ENCODE data around the gene TESPA1. TPM values are rescaled to one million over a fixed set of nuclear protein-coding genes. Genes with fewer than 3 reads are reported as not detected.

The TESPA1 gene
- total RNA-seq, 2 donors from 2014 or later: 86.5 to 95.5 TPM

DNA sequence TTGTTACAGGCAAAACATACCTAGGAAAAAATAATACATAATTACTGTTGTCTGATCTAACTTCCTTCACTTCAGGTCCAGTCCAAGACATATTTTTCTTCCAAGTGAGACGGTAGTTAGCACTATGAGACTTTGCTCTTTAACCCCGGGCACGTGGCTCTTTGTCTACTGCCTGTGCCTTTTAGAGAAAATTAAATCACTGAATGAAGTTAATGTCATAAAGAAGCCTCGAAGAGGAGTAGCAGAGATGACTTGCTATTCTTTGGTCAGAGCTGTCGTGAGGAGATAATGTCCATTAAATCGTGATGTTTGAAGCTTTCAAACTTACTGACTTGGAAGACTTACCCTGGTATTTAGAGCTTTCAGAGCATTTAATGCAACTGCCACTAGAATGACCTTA is 8.7 kb downstream of the TESPA1 start:
- ATAC-seq (replicated peaks in 1 of 2) (no peak), DNase-seq (no peak)
- peak overlapping the region; percentile 48 to 74 for H3K4me3 Mint-ChIP-seq
- no peaks in the 10 kb centered on the region for H3K9me3 Mint-ChIP-seq
- H3K4me1 Mint-ChIP-seq (ENCODE audit: low read depth): peaks cover 84% of the 10 kb centered on the region
- peaks cover 13 to 52% of the 10 kb centered on the region in 2 donors for H3K36me3 Mint-ChIP-seq (ENCODE audit: insufficient read depth in 2 of 2)
- no peaks in the 10 kb centered on the region for H3K27me3 Mint-ChIP-seq (ENCODE audit: low read depth)
- H3K27ac Mint-ChIP-seq: peak overlapping the region; percentile 89

DNA sequence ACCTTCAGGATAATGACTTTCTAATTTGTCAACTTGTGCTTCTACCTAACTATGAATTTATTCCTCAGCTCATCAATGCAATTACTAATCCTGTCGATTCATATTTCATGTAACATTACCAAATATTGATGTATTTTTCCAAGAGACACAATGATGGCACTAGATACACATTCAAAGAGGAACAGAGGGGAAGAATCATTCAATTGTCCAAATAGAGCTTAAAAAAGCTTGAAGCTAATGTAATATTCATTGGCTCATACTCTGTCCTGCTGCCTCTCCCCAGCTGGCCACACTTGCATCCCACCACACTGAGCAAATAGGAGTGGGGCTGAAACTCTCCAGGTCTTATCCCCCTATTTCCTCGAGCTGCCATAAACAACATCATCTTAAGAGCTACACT is 9.3 kb downstream of the TESPA1 start:
- no peak for DNase-seq

DNA sequence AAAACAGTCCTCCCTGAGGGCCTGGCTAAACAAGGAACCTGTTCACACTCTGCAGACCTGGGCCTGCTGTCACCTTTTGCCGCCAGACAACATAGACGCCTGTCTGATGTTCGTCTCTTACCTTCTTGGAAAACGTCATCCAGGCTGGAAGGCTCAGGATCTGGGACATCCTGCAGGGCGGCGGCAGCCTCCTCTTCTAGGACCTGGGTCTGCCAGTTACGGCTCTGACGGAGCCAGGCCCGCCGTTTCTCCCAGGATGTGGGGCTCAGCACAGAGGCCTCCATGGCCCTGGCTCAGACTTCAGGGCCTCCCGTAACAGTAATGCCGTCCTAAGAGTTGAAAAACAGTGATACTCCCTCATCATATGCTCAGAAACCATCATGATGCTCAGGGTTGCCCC is 10.3 kb downstream of the TESPA1 start:
- H3K4me1 Mint-ChIP-seq (ENCODE audit: low read depth): peaks cover 83% of the 10 kb centered on the region

More for the DNA sequence above, 9.3 kb downstream of the TESPA1 start:
- Mint-ChIP-seq H3K9me3 (no peaks in the 10 kb centered on the region), H3K27ac (peak overlapping the region; percentile 80), H3K4me1 (ENCODE audit: low read depth) (peaks cover 85% of the 10 kb centered on the region), H3K36me3 (ENCODE audit: insufficient read depth in 2 of 2) (peaks cover 11 to 53% of the 10 kb centered on the region in 2 donors), H3K27me3 (ENCODE audit: low read depth) (no peaks in the 10 kb centered on the region), H3K4me3 (peak overlapping the region in 1 of 2 donors; percentile 29)
- ATAC-seq (replicated peaks in 1 of 2): no peak

DNA sequence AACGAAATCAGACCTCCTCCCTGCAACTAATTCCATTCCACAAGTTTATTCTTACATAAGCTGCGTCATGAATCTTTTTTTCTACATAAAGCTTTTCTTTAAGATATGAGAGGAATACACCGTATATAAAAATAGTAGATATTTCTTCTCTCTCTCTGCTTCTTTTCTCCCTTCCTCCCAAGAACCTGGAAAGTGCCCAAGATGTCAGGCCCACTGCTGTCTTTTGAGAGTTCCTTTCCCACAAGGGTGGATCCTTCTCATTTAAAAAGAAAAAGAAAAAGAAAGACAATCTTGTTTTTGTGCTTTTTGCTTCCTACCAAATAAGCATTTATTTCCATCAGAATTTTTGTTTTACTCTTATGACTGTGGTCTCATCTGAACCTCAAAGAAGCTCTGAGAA is 11.0 kb downstream of the TESPA1 start:
- H3K27me3 Mint-ChIP-seq (ENCODE audit: low read depth): no peaks in the 10 kb centered on the region
- no peak for ATAC-seq (replicated peaks in 1 of 2)
- peaks cover 78% of the 10 kb centered on the region for H3K4me1 Mint-ChIP-seq (ENCODE audit: low read depth)
- peaks cover 6 to 45% of the 10 kb centered on the region in 2 donors for H3K36me3 Mint-ChIP-seq (ENCODE audit: insufficient read depth in 2 of 2)
- DNase-seq: no peak
- no peaks in the 10 kb centered on the region for H3K9me3 Mint-ChIP-seq
- H3K4me3 Mint-ChIP-seq: no peak overlapping the region
- H3K27ac Mint-ChIP-seq: peak overlapping the region; percentile 87

More for the DNA sequence above, 10.3 kb downstream of the TESPA1 start:
- Mint-ChIP-seq H3K9me3 (no peaks in the 10 kb centered on the region), H3K36me3 (ENCODE audit: insufficient read depth in 2 of 2) (peaks cover 9 to 49% of the 10 kb centered on the region in 2 donors), H3K27me3 (ENCODE audit: low read depth) (no peaks in the 10 kb centered on the region), H3K27ac (peak overlapping the region; percentile 87), H3K4me3 (peak overlapping the region in 1 of 2 donors; percentile 22)
- no peak for DNase-seq
- no peak for ATAC-seq (replicated peaks in 1 of 2)

DNA sequence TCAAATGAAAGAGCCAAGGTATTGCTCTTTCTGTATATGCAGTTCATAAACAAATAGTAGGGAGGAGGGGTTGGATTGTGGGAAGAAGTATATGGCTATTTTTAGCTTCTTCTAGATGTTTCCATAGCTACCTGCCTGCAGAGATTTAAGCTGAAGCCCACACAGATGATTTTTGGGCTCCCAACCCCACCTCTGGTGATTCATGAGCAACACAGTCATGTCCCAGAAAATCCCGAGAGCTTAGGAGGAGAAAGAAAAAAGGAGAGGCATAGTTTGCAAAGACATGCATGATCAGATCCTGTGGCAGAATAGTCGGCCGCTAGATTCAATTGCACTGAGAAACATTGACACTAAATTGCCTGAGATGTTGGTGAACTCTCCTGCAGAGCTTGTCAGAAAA is 13.8 kb downstream of the TESPA1 start:
- Mint-ChIP-seq H3K4me3 (no peak overlapping the region), H3K4me1 (ENCODE audit: low read depth) (peaks cover 70% of the 10 kb centered on the region), H3K27ac (no peak overlapping the region), H3K9me3 (no peaks in the 10 kb centered on the region), H3K36me3 (ENCODE audit: insufficient read depth in 2 of 2) (peaks cover 8 to 59% of the 10 kb centered on the region in 2 donors), H3K27me3 (ENCODE audit: low read depth) (no peaks in the 10 kb centered on the region)
- no peak for DNase-seq
- no peak for ATAC-seq (replicated peaks in 1 of 2)

DNA sequence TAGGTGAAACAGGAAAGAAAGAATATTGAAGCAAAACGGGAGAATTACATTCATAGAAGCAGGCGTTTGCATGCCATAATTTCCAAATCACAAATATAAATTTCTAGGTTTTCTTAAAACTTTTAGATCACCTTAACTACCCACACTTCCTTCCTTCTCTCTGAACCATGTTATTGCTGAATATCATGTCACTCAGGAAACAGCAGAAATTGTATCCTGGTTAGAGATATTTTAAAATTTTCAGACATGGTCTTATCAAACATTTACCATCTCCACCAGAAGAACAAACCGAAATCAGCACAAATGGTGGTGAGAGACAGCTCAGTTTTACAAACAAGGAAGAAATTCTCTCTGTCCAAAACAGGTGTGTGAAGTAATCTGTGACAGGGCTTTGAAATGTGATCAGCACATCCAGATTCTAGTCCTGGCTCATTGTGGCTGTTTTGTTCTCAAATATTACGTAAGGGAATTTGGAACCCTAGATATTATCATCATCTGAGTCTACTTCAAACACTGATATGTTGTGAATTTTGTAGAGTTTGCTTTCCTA is 16.3 kb downstream of the TESPA1 start:
- H3K4me1 Mint-ChIP-seq (ENCODE audit: low read depth): peaks cover 58% of the 10 kb centered on the region
- peak overlapping the region; percentile 88 for H3K27ac Mint-ChIP-seq
- peaks cover 9 to 59% of the 10 kb centered on the region in 2 donors for H3K36me3 Mint-ChIP-seq (ENCODE audit: insufficient read depth in 2 of 2)
- DNase-seq (no peak), ATAC-seq (replicated peaks in 1 of 2) (no peak)
- H3K9me3 Mint-ChIP-seq: no peaks in the 10 kb centered on the region
- H3K27me3 Mint-ChIP-seq (ENCODE audit: low read depth): no peaks in the 10 kb centered on the region
- peak overlapping the region in 1 of 2 donors; percentile 45 for H3K4me3 Mint-ChIP-seq

DNA sequence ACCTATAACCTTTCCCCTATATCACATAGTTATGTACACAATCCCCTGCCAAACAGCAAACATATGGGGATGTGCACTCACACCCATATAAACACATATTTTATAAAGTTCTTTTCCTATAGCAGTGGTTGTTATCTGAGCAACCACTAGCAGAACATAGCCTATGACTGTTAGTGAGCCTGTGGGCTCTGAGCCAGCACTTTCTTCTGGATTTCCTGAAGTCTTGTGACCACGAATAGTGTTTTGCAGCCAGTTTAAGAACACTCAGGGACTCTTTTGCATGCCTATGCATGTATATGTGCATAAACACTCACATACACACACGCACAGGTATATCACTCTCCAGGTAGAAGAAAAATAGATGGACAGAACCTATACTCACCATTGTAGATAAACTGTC is 17.1 kb downstream of the TESPA1 start:
- Mint-ChIP-seq H3K27me3 (ENCODE audit: low read depth) (no peaks in the 10 kb centered on the region), H3K4me3 (no peak overlapping the region), H3K36me3 (ENCODE audit: insufficient read depth in 2 of 2) (peaks cover 9 to 59% of the 10 kb centered on the region in 2 donors), H3K4me1 (ENCODE audit: low read depth) (peaks cover 61% of the 10 kb centered on the region), H3K9me3 (no peaks in the 10 kb centered on the region), H3K27ac (peak overlapping the region; percentile 88)
- DNase-seq: no peak
- ATAC-seq (replicated peaks in 1 of 2): peak in 1 of 2 donors; percentile 43

DNA sequence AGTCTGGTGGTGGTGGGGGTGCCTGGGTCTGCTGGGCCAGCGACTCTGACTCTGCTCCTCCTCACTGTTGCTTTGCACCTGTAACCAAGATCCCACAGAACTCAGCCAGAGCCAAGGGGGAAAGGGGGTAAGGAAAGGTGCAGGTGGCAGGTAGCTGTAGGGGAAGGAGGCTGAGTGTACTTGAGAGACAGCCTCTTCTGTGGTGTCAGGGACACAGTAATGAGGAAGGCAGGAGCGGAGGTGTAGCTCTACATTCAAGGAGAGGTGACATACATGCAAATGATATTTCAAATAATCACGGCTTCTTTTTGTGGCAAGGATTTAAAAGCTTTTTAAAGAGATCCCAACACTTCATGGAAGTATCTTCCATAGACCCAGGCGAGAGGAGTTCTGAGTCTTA is 23.4 kb downstream of the TESPA1 start:
- no peak for DNase-seq
- ATAC-seq (replicated peaks in 1 of 2): no peak
- Mint-ChIP-seq H3K27ac (peak overlapping the region; percentile 64), H3K4me1 (ENCODE audit: low read depth) (peaks cover 75% of the 10 kb centered on the region), H3K9me3 (no peaks in the 10 kb centered on the region), H3K4me3 (peak overlapping the region in 1 of 2 donors; percentile 5), H3K36me3 (ENCODE audit: insufficient read depth in 2 of 2) (peaks cover 14 to 59% of the 10 kb centered on the region in 2 donors), H3K27me3 (ENCODE audit: low read depth) (no peaks in the 10 kb centered on the region)

DNA sequence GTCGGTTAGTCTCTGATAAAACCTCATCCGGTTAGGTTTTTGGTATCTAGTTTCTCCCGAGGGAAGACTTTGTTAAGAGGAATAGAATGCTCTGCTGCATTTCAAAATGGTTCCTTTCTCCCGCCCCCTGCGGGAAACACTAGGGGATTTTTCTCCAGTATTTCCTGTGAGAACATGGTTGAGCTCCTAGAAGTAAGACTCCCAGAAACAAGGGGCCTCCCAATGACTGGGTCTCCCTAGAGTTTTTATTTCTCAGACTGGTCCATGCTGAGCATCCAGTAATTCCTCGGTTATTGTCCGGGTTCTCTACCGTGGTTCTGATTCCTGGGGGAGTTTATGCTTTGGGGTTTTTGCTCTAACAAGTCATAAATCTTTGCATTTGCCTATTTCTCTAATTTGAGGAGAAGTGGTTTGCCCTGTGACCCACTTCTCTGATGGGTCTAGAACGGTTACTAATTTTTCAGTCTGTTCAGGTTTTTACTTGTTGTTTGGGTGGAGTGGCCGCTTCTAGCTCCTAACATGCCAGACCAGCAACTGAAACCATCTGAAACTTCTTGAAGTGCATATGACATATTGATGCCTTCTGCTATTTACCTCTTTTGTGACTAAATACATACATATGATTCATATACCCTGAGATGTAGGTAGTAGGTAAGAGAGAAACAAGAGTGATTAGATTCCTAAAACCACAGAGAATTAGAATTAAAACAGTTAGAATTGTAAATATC is 25.1 kb downstream of the TESPA1 start:
- DNase-seq (no peak), ATAC-seq (replicated peaks in 1 of 2) (peak; percentile 77 to 78)
- Mint-ChIP-seq H3K4me1 (ENCODE audit: low read depth) (peaks cover 77% of the 10 kb centered on the region), H3K4me3 (peak overlapping the region; percentile 2 to 79), H3K9me3 (no peaks in the 10 kb centered on the region), H3K27me3 (ENCODE audit: low read depth) (no peaks in the 10 kb centered on the region), H3K36me3 (ENCODE audit: insufficient read depth in 2 of 2) (peaks cover 16 to 60% of the 10 kb centered on the region in 2 donors), H3K27ac (peak overlapping the region; percentile 89)

DNA sequence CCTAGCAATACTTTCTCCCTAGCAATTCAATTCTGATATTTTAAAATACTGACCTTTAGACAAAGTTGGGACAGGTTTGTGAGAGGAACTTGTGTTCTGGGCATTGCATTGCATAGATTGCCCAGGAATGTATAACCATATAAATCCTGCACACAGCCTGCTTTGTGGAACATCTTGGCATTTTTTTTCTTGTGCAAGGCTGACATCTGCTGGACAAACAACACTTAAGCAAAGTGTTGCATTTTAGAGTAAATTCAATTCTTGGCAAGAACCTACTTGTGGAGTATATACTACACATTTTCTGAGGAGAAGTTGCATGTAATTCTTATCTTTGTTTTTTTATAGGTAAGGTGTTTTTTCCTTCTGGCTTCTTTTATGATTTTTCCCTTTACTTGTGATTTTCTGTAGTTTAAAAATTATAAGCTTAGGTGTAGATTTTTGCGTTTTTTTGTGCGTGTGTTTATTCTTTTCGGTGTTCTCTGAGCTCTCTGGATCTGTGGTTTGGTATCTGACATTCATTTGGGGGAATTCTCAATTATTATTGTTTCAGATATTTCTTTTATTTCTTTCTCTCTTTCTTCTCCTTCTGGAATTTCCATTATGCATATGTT is 26.4 kb downstream of the TESPA1 start:
- ATAC-seq (replicated peaks in 1 of 2) (peak; percentile 31 to 33), DNase-seq (peak; percentile 54 to 63)
- peaks cover 74% of the 10 kb centered on the region for H3K4me1 Mint-ChIP-seq (ENCODE audit: low read depth)
- peaks cover 18 to 60% of the 10 kb centered on the region in 2 donors for H3K36me3 Mint-ChIP-seq (ENCODE audit: insufficient read depth in 2 of 2)
- H3K9me3 Mint-ChIP-seq: peaks cover 1 to 4% of the 10 kb centered on the region in 2 donors
- H3K4me3 Mint-ChIP-seq: peak overlapping the region; percentile 19 to 79
- H3K27ac Mint-ChIP-seq: peak overlapping the region; percentile 89
- H3K27me3 Mint-ChIP-seq (ENCODE audit: low read depth): no peaks in the 10 kb centered on the region

DNA sequence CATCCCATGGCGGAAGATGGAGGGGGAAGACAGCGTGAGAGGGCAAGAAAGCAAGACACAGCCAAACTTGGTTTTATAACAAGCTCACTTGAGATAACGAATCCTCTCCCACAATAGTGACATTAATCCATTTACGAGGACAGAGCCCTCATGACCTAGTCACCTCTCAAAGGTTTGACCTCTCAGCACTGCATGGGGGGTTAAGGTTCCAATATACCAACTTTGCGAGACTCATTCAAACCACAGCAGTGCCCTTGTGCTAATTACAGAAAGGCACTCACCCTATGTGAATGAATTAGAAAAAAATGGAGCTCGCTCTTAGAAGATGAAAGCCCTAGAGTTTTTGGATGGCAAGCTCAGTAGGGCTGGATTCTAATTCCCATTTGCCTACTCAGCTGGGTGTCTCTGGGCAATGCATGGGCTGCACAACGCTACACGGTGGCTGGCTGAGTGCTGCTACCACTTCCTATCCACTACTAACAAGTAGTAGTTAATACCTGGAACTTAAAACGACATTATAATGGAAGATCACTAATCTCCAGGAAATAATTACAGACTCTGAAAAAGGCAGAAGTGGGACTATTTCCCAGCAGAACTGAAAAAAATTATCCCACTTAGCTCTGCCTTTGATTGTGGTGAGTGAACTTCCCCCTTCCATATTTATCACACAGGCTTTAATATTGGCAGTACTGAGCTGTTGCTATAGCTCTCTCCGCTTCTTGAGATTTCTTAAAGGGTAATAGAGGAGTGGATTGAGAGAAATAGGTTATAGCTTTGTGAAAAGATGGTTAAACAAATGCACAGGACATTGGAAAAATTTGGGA is 27.5 kb downstream of the TESPA1 start:
- Mint-ChIP-seq H3K27me3 (ENCODE audit: low read depth) (no peaks in the 10 kb centered on the region), H3K4me1 (ENCODE audit: low read depth) (peaks cover 76% of the 10 kb centered on the region), H3K36me3 (ENCODE audit: insufficient read depth in 2 of 2) (peaks cover 19 to 62% of the 10 kb centered on the region in 2 donors), H3K4me3 (peak overlapping the region; percentile 38 to 64), H3K9me3 (peaks cover 6 to 9% of the 10 kb centered on the region in 2 donors), H3K27ac (peak overlapping the region; percentile 98)
- ATAC-seq (replicated peaks in 1 of 2): no peak
- no peak for DNase-seq

DNA sequence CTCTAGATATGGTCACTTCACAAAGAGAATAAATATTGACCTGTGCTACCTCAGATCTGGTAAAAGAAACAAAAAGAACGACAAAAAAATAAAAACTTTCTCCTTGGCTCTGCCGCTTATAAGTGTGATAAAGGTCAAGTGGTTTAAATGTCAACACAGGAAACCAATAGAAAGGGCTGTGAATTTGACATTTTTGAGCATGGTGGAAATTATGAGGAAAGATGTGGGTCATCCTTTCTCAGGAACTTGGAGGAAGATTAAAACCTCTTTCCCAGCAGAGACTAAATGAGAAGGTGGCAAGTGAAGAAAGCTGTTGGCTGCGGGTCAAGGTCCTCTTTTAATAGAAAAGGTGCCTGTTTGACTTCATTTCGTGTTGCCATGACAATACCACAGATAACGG is 28.2 kb downstream of the TESPA1 start:
- peaks cover 23 to 69% of the 10 kb centered on the region in 2 donors for H3K36me3 Mint-ChIP-seq (ENCODE audit: insufficient read depth in 2 of 2)
- no peak for DNase-seq
- H3K4me1 Mint-ChIP-seq (ENCODE audit: low read depth): peaks cover 77% of the 10 kb centered on the region
- no peaks in the 10 kb centered on the region for H3K27me3 Mint-ChIP-seq (ENCODE audit: low read depth)
- H3K9me3 Mint-ChIP-seq: peaks cover 9 to 12% of the 10 kb centered on the region in 2 donors
- ATAC-seq (replicated peaks in 1 of 2): peak in 1 of 2 donors; percentile 38
- peak overlapping the region; percentile 98 for H3K27ac Mint-ChIP-seq
- peak overlapping the region; percentile 38 to 64 for H3K4me3 Mint-ChIP-seq

All from activated T-cell treated with anti-CD3 and anti-CD28 coated beads, Interleukin-2, amount 50 U/mL, for 72 hours (primary cell).